HepG2 (cell line): ENCODE results near the gene NUP85. TPM values are rescaled to one million over a fixed set of nuclear protein-coding genes. Genes with fewer than 3 reads are reported as not detected.

Source experiments
- AGO2 ChIP-seq: fragments of 200-400 bp; formaldehyde crosslinking; optimal IDR thresholded peaks from 2 replicates; pipeline ENCODE3; 2017; ENCODE audit warnings: mild to moderate bottlenecking, low read depth, low read length, moderate library complexity
- ATF7-NPFF ChIP-seq: sonication (generic); formaldehyde crosslinking; IDR thresholded peaks from 2 replicates; pipeline ENCODE4 v1.8.1; 2023; ENCODE audit warnings: mild to moderate bottlenecking, low read depth, missing genetic modification reagents, moderate library complexity
- CBFB ChIP-seq: sonication (generic); formaldehyde crosslinking; IDR thresholded peaks from 2 replicates; pipeline ENCODE4 v1.4.0; 2020; ENCODE audit warnings: missing genetic modification reagents
- E2F5 ChIP-seq: sonication (generic); formaldehyde crosslinking; conservative IDR thresholded peaks from 2 replicates; pipeline ENCODE4 v1.4.0; 2020; ENCODE audit warnings: missing genetic modification reagents
- ETS1 ChIP-seq: sonication (generic); formaldehyde crosslinking; IDR thresholded peaks from 2 replicates; pipeline ENCODE4 v1.4.0; 2020; ENCODE audit warnings: missing genetic modification reagents
- FIP1L1 ChIP-seq: fragments of 200-400 bp; formaldehyde crosslinking; IDR thresholded peaks from 2 replicates; pipeline ENCODE4 v1.6.1; 2018; ENCODE audit warnings: low read depth, mild to moderate bottlenecking, low read length, moderate library complexity, borderline replicate concordance; ENCODE audit not compliant: insufficient read depth
- FOXA3 ChIP-seq: IDR thresholded peaks from 2 replicates; pipeline ENCODE4 v1.6.1; 2016; ENCODE audit warnings: missing genetic modification reagents, missing compliant biosample characterization
- GPBP1L1 ChIP-seq: sonication (generic); formaldehyde crosslinking; IDR thresholded peaks from 2 replicates; pipeline ENCODE4 v1.5.0; 2020; ENCODE audit warnings: mild to moderate bottlenecking, missing genetic modification reagents
- MYNN ChIP-seq: sonication (generic); formaldehyde crosslinking; IDR thresholded peaks from 2 replicates; pipeline ENCODE4 v1.4.0; 2020; ENCODE audit warnings: mild to moderate bottlenecking, low read depth, missing genetic modification reagents
- PHB2 ChIP-seq: fragments of 450-650 bp; IDR thresholded peaks from 2 replicates; pipeline ENCODE4 v1.6.1; 2018; ENCODE audit not compliant: partially characterized antibody
- POLR2AphosphoS2 ChIP-seq: IDR thresholded peaks from 2 replicates; pipeline ENCODE4 v1.6.1; 2011; ENCODE audit warnings: low read depth, low read length, improper control_type of control experiment
- SMARCE1 ChIP-seq: fragments of 450-650 bp; IDR thresholded peaks from 2 replicates; pipeline ENCODE4 v1.6.1; 2017; ENCODE audit warnings: borderline replicate concordance
- SMYD3 ChIP-seq: sonication (generic); formaldehyde crosslinking; IDR thresholded peaks from 2 replicates; pipeline ENCODE4 v1.8.1; 2023; ENCODE audit warnings: mild to moderate bottlenecking, missing genetic modification reagents
- SNAPC2 ChIP-seq: sonication (generic); formaldehyde crosslinking; IDR thresholded peaks from 2 replicates; pipeline ENCODE4 v1.8.1; 2022; ENCODE audit warnings: mild to moderate bottlenecking, missing genetic modification reagents
- SP2 ChIP-seq: sonication (generic); formaldehyde crosslinking; IDR thresholded peaks from 2 replicates; pipeline ENCODE4 v1.5.1; 2020; ENCODE audit warnings: mild to moderate bottlenecking, missing genetic modification reagents
- TAF15 ChIP-seq: fragments of 200-400 bp; formaldehyde crosslinking; IDR thresholded peaks from one replicate; pipeline ENCODE4 v1.6.1; 2018; ENCODE audit warnings: mild to moderate bottlenecking, low read depth, low read length; ENCODE audit not compliant: poor library complexity, severe bottlenecking
- THYN1 ChIP-seq: sonication (generic); formaldehyde crosslinking; IDR thresholded peaks from 2 replicates; pipeline ENCODE4 v1.8.1; 2023; ENCODE audit warnings: low read depth, mild to moderate bottlenecking, moderate library complexity, missing genetic modification reagents, borderline replicate concordance
- YEATS4 ChIP-seq: sonication (generic); formaldehyde crosslinking; IDR thresholded peaks from 2 replicates; pipeline ENCODE4 v1.4.0; 2020; ENCODE audit warnings: missing genetic modification reagents, borderline replicate concordance
- ZBTB3 ChIP-seq: sonication (generic); formaldehyde crosslinking; IDR thresholded peaks from 2 replicates; pipeline ENCODE4 v1.4.0; 2020; ENCODE audit warnings: low read depth, mild to moderate bottlenecking, moderate library complexity, missing genetic modification reagents, borderline replicate concordance
- ZKSCAN1 ChIP-seq: fragments of 150-350 bp; IDR thresholded peaks from 2 replicates; pipeline ENCODE4 v1.6.1; 2014; ENCODE audit warnings: low read length
- ZNF124 ChIP-seq: sonication (generic); formaldehyde crosslinking; IDR thresholded peaks from 2 replicates; pipeline ENCODE4 v1.4.0; 2020; ENCODE audit warnings: missing genetic modification reagents
- ZNF331 ChIP-seq: sonication (generic); formaldehyde crosslinking; IDR thresholded peaks from 2 replicates; pipeline ENCODE4 v1.4.0; 2020; ENCODE audit warnings: missing genetic modification reagents
- ZNF446 ChIP-seq: sonication (generic); formaldehyde crosslinking; IDR thresholded peaks from 2 replicates; pipeline ENCODE4 v1.5.0; 2020; ENCODE audit warnings: mild to moderate bottlenecking, missing genetic modification reagents
- ZNF484 ChIP-seq: sonication (generic); formaldehyde crosslinking; IDR thresholded peaks from 2 replicates; pipeline ENCODE4 v1.5.1; 2020; ENCODE audit warnings: mild to moderate bottlenecking, low read depth, missing genetic modification reagents, borderline replicate concordance
- ZNF512 ChIP-seq: sonication (generic); formaldehyde crosslinking; IDR thresholded peaks from 2 replicates; pipeline ENCODE4 v1.4.0; 2020; ENCODE audit warnings: mild to moderate bottlenecking, missing genetic modification reagents
- ZNF720 ChIP-seq: sonication (generic); formaldehyde crosslinking; IDR thresholded peaks from 2 replicates; pipeline ENCODE4 v1.4.0; 2020; ENCODE audit warnings: missing genetic modification reagents
- ZSCAN12 ChIP-seq: sonication (generic); formaldehyde crosslinking; IDR thresholded peaks from 2 replicates; pipeline ENCODE4 v1.9.0; 2021; ENCODE audit warnings: mild to moderate bottlenecking, missing genetic modification reagents
- polyA plus RNA-seq, 8 experiments: library from polyadenylated mRNA; depleted of rRNA in 3 of 8; stranded (reverse) in 7 of 8; unstranded in 1 of 8; fragments of >200 nt; fragmentation: Illumina TruSeq in 4 of 8; extraction: Trizol in 4 of 8; gene quantifications; 2 replicates each; pipeline versions ENCODE4 v1.2.1 to v1.2.3, GENCODE V29; 2011 to 2016; ENCODE audit warnings: low read depth in 4 of 8, missing spikeins in 1 of 8, mixed read lengths in 1 of 8; ENCODE audit not compliant: insufficient read depth in 1 of 8
- total RNA-seq, 5 experiments: library from RNA; depleted of rRNA; stranded (reverse); fragments of >200 nt; fragmentation: Illumina TruSeq; extraction: Trizol; gene quantifications; 2 replicates each; pipeline ENCODE4 v1.2.3, GENCODE V29; 2016; ENCODE audit warnings: low read depth in 1 of 5

Gene NUP85
- total and polyA plus RNA-seq, 2 of the 13 experiments (the other 11 are each of a cell fraction or from before 2014, with no cell fraction given), result 89.1 to 124 TPM

GRCh38 chr17:75270218-75270965 lies 64.9 kb downstream of the NUP85 start (continued):
- no peak for TF ChIP-seq THYN1 (CRISPR knock-in tag)
- TF ChIP-seq ZNF720 (CRISPR knock-in tag), result no peak
- no peak for TF ChIP-seq YEATS4 (CRISPR knock-in tag)
- TF ChIP-seq ZBTB3, result no peak
- no peak; the same call in none of the 2 replicates for TF ChIP-seq ZNF331
- peak; percentile 20; the same call in 1 of the 2 replicates for TF ChIP-seq ZNF446 (CRISPR knock-in tag)
- TF ChIP-seq SNAPC2 (CRISPR knock-in tag), result no peak
- TF ChIP-seq SMARCE1, result no peak
- TF ChIP-seq PHB2, result no peak
- no peak; the same call in 1 of the 2 replicates for TF ChIP-seq MYNN
- TF ChIP-seq ZNF484 (CRISPR knock-in tag), result no peak
- no peak for TF ChIP-seq TAF15
- no peak for TF ChIP-seq GPBP1L1 (CRISPR knock-in tag)
- no peak; the same call in 1 of the 2 replicates for TF ChIP-seq CBFB (CRISPR knock-in tag)
- no peak for TF ChIP-seq ZKSCAN1
- TF ChIP-seq POLR2AphosphoS2, result no peak
- peak; percentile 56 for TF ChIP-seq FOXA3 (CRISPR knock-in tag)
- TF ChIP-seq ZNF124 (CRISPR knock-in tag), result 0 out of 2 replicates have a peak, but pooled peaks have one; percentile 44
- TF ChIP-seq E2F5 (CRISPR knock-in tag), result no peak
- no peak for TF ChIP-seq FIP1L1
- no peak for TF ChIP-seq ZNF512 (CRISPR knock-in tag)
- TF ChIP-seq AGO2, result peak; percentile 57
- TF ChIP-seq ATF7-NPFF (CRISPR knock-in tag), result peak; percentile 87
- TF ChIP-seq ZSCAN12 (CRISPR knock-in tag), result no peak
- TF ChIP-seq ETS1 (CRISPR knock-in tag), result no peak
- no peak for TF ChIP-seq SMYD3 (CRISPR knock-in tag)
- peak; percentile 55; the same call in 1 of the 2 replicates for TF ChIP-seq SP2 (CRISPR knock-in tag)
